IMR-90 (cell line): Measurements from ENCODE around the gene ANKRD63. TPM values are rescaled to one million over a fixed set of nuclear protein-coding genes. Genes with fewer than 3 reads are reported as not detected.

Source experiments
- ATAC-seq: fragments of 200-7000 bp; cut with Tn5 transposase; 2 replicates; pipeline ENCODE4 v1.9.1; 2020; ENCODE audit warnings: low read depth, mild to moderate bottlenecking, moderate library complexity
- BruUV-seq: library from RNA; stranded (reverse); fragments of 400-500 nt; replicated peaks from 2 replicates; lab custom pipeline; 2021; lab: Mats Ljungman, UMichigan
- CTCF ChIA-PET: fragments of 300-600 bp; formaldehyde crosslinking; extraction: SDS; loops from one replicate; lab custom pipeline; 2021; ENCODE audit warnings: antibody characterized with exemption; lab: Yijun Ruan, JAX
- POLR2A ChIA-PET: fragments of 300-600 bp; sonication (Branson Sonifier 250); formaldehyde crosslinking; loops from one replicate; lab custom pipeline; 2022; ENCODE audit warnings: antibody characterized with exemption; ENCODE audit not compliant: unreplicated experiment; lab: Charles Lee
- DNase-seq: peaks from one replicate; pipeline ENCODE4 v3.0.0; 2013
- H2AFZ ChIP-seq: replicated peaks from 2 replicates; pipeline ENCODE3; 2013; ENCODE audit warnings: low read length, mild to moderate bottlenecking; ENCODE audit not compliant: poor library complexity
- H2AK5ac ChIP-seq: 2 replicates; pipeline ENCODE4 v1.6.1; 2013; ENCODE audit warnings: low read depth, low read length, inconsistent platforms
- H2AK9ac ChIP-seq: replicated peaks from 2 replicates; pipeline ENCODE3; 2013; ENCODE audit warnings: mild to moderate bottlenecking, low read depth, low read length, moderate library complexity; ENCODE audit not compliant: poor library complexity
- H2BK120ac ChIP-seq: 2 replicates; pipeline ENCODE4 v1.6.1; 2013; ENCODE audit warnings: low read depth, low read length, inconsistent platforms
- H2BK15ac ChIP-seq: 3 replicates; pipeline ENCODE4 v1.6.1; 2013; ENCODE audit warnings: low read depth, low read length, inconsistent platforms
- H2BK20ac ChIP-seq: 2 replicates; pipeline ENCODE4 v1.6.1; 2013; ENCODE audit warnings: low read depth, mild to moderate bottlenecking, inconsistent platforms, low read length, moderate library complexity
- H2BK5ac ChIP-seq: 2 replicates; pipeline ENCODE4 v1.6.1; 2013; ENCODE audit warnings: mild to moderate bottlenecking, low read depth, low read length, inconsistent platforms; ENCODE audit not compliant: poor library complexity, severe bottlenecking
- H3K14ac ChIP-seq: replicated peaks from 2 replicates; pipeline ENCODE4 v1.6.1; 2013; ENCODE audit warnings: low read depth, low read length, inconsistent platforms
- H3K18ac ChIP-seq: 2 replicates; pipeline ENCODE4 v1.6.1; 2013; ENCODE audit warnings: low read depth, low read length, control low read depth
- H3K23ac ChIP-seq: 2 replicates; pipeline ENCODE4 v1.6.1; 2013; ENCODE audit warnings: low read depth, low read length, inconsistent platforms
- H3K27ac ChIP-seq: 2 replicates; pipeline ENCODE4 v1.5.1; 2013; ENCODE audit warnings: mild to moderate bottlenecking, control low read depth, low read length; ENCODE audit not compliant: insufficient read depth
- H3K27me3 ChIP-seq: 2 replicates; pipeline ENCODE4 v1.6.1; 2013; ENCODE audit warnings: low read length; ENCODE audit not compliant: control insufficient read depth, insufficient read depth
- H3K36me3 ChIP-seq: 2 replicates; pipeline ENCODE4 v1.6.1; 2013; ENCODE audit warnings: low read length, mixed read lengths; ENCODE audit not compliant: control insufficient read depth, insufficient read depth
- H3K4ac ChIP-seq: 2 replicates; pipeline ENCODE4 v1.6.1; 2013; ENCODE audit warnings: low read depth, low read length, inconsistent platforms
- H3K4me1 ChIP-seq: 2 replicates; pipeline ENCODE4 v1.6.1; 2013; ENCODE audit warnings: low read length, mixed read lengths; ENCODE audit not compliant: control insufficient read depth, insufficient read depth
- H3K4me2 ChIP-seq: 2 replicates; pipeline ENCODE4 v1.6.1; 2013; ENCODE audit warnings: low read depth, mild to moderate bottlenecking, control low read depth, low read length, moderate library complexity
- H3K4me3 ChIP-seq: 2 replicates; pipeline ENCODE4 v1.5.1; 2013; ENCODE audit warnings: low read depth, mild to moderate bottlenecking, control low read depth, low read length, moderate library complexity; ENCODE audit not compliant: insufficient read depth
- H3K56ac ChIP-seq: 2 replicates; pipeline ENCODE4 v1.6.1; 2013; ENCODE audit warnings: low read length, inconsistent platforms; ENCODE audit not compliant: insufficient read depth; ENCODE audit errors: extremely low read depth
- H3K79me1 ChIP-seq, 2 experiments: 2 replicates each; pipeline ENCODE4 v1.6.1; 2013; ENCODE audit warnings: low read length in 2 of 2, inconsistent platforms in 1 of 2, low read depth in 1 of 2
- H3K9ac ChIP-seq: 2 replicates; pipeline ENCODE4 v1.6.1; 2013; ENCODE audit warnings: low read depth, low read length, control low read depth
- H3K9me1 ChIP-seq: 2 replicates; pipeline ENCODE4 v1.6.1; 2013; ENCODE audit warnings: low read length, inconsistent platforms; ENCODE audit not compliant: insufficient read depth
- H3K9me3 ChIP-seq: 2 replicates; pipeline ENCODE4 v1.6.1; 2013; ENCODE audit warnings: low read length; ENCODE audit not compliant: control insufficient read depth, insufficient read depth
- H4K20me1 ChIP-seq: 2 replicates; pipeline ENCODE4 v1.6.1; 2013; ENCODE audit warnings: low read length, inconsistent platforms; ENCODE audit not compliant: insufficient read depth
- H4K5ac ChIP-seq: 2 replicates; pipeline ENCODE4 v1.6.1; 2013; ENCODE audit warnings: mild to moderate bottlenecking, low read depth, low read length, control low read depth
- H4K8ac ChIP-seq, 2 experiments: 2 replicates each; pipeline ENCODE4 v1.6.1; 2013; ENCODE audit warnings: low read depth in 2 of 2, low read length in 2 of 2, control low read depth in 1 of 2, inconsistent platforms in 1 of 2
- H4K91ac ChIP-seq: 2 replicates; pipeline ENCODE4 v1.6.1; 2013; ENCODE audit warnings: low read depth, low read length, inconsistent platforms; ENCODE audit not compliant: insufficient read depth
- BHLHE40 ChIP-seq: fragments of 150-350 bp; IDR thresholded peaks from 2 replicates; pipeline ENCODE4 v1.6.1; 2016; ENCODE audit warnings: mild to moderate bottlenecking, low read depth, low read length
- CEBPB ChIP-seq: IDR thresholded peaks from 2 replicates; pipeline ENCODE4 v1.6.1; 2012; ENCODE audit warnings: low read depth, low read length, improper control_type of control experiment
- CHD1 ChIP-seq: IDR thresholded peaks from 2 replicates; pipeline ENCODE4 v1.6.1; 2012; ENCODE audit warnings: low read depth, low read length, improper control_type of control experiment
- FOS ChIP-seq: fragments of 150-350 bp; IDR thresholded peaks from 2 replicates; pipeline ENCODE4 v1.6.1; 2016; ENCODE audit warnings: low read depth, low read length
- MAFK ChIP-seq: IDR thresholded peaks from 2 replicates; pipeline ENCODE4 v1.6.1; 2012; ENCODE audit warnings: low read depth, low read length, improper control_type of control experiment
- MAZ ChIP-seq: IDR thresholded peaks from 2 replicates; pipeline ENCODE4 v1.6.1; 2012; ENCODE audit warnings: low read depth, mild to moderate bottlenecking, low read length, improper control_type of control experiment, moderate library complexity, borderline replicate concordance
- RCOR1 ChIP-seq: IDR thresholded peaks from 2 replicates; pipeline ENCODE4 v1.6.1; 2012; ENCODE audit warnings: mild to moderate bottlenecking, low read length, improper control_type of control experiment; ENCODE audit not compliant: insufficient replicate concordance
- WGBS, 2 experiments: methylation state at CpG; one replicate each; pipeline versions ENCODE4 v1.1.5 to v1.1.7; 2013; ENCODE audit warnings: missing lambda C conversion rate in 2 of 2; ENCODE audit not compliant: insufficient read length in 1 of 2; ENCODE audit errors: extremely low coverage in 2 of 2; 5-methylcytosine and 5-hydroxymethylcytosine counted together
- dilution Hi-C: fragments of 300-500 bp; cut with HindIII; formaldehyde crosslinking; loops from one replicate; pipeline ENCODE4 v1.14.3; 2018; ENCODE audit warnings: low sequenced_read_pairs; ENCODE audit not compliant: unreplicated experiment
- in situ Hi-C: fragments of 300-500 bp; cut with MboI; formaldehyde crosslinking; loops from 3 replicates; pipeline ENCODE4 v1.14.3; 2019; ENCODE audit warnings: low sequenced_read_pairs, inconsistent platforms, mixed read lengths
- intact Hi-C: fragments of 100-400 bp; cut with micrococcal nuclease; formaldehyde crosslinking; loops from 2 replicates; pipeline ENCODE4 v1.10.0; 2022
- polyA plus RNA-seq, 3 experiments: library from polyadenylated mRNA; depleted of rRNA; stranded (reverse); fragments of >200 nt; gene quantifications; 2 replicates each; pipeline ENCODE4 v1.2.3, GENCODE V29; 2012; ENCODE audit warnings: low replicate concordance in 1 of 3
- total RNA-seq: library from RNA; depleted of rRNA; stranded (reverse); fragments of >200 nt; gene quantifications from 2 replicates; pipeline ENCODE4 v1.2.3, GENCODE V29; 2012

Gene ANKRD63
- total and polyA plus RNA-seq, 2 of the 4 experiments (the other 2 are of a cell fraction), result not detected

DNA sequence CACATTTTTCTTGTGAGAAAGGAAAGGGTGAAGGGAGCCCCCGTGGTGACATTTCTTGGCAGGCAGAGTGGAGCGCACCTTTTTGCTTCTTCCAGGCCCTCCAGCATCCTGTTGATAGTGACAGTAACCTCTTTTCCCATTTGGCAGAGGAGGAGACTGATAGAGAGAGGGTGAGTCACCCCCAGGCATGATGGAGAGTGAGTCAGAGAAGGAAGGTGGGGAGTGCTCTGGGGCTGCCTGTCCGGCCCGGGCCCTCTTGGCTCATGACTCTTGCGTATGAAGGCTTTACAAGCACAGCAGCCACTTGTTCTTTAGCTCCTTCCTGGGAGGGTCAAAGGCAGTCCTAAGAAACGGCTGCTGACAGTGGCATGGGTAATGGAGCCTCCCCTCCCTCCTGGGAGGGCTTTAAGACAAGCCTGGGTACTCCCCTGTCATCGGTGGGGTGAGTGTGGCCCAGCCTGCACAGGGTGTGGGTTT is 16.0 kb downstream of the ANKRD63 start:
- Histone ChIP-seq H3K4me3 (no peak overlapping the region), H4K20me1 (no peaks in the 10 kb centered on the region), H4K91ac (peak overlapping the region; percentile 81), H2AK5ac (peak overlapping the region; percentile 85), H3K4me1 (peaks cover 15% of the 10 kb centered on the region), H2BK20ac (peak overlapping the region; percentile 95), H3K14ac (peak overlapping the region; percentile 87), H4K8ac (peak overlapping the region; percentile 30 to 99; a peak in 3 of 4 replicates), H3K9me1 (peaks cover 12% of the 10 kb centered on the region), H2AK9ac (peak overlapping the region; percentile 96), H2AFZ (peak overlapping the region; percentile 99), H4K5ac (peak overlapping the region; percentile 20; the same call in 1 of the 2 replicates), H3K27ac (peak overlapping the region; percentile 41), H2BK120ac (peak overlapping the region; percentile 96), H3K18ac (peak overlapping the region; percentile 12; the same call in 1 of the 2 replicates), H3K9ac (no peak overlapping the region; the same call in 1 of the 2 replicates), H3K27me3 (no peaks in the 10 kb centered on the region), H3K79me1 (no peaks in the 10 kb centered on the region), H3K36me3 (no peaks in the 10 kb centered on the region), H3K56ac (no peak overlapping the region), H3K9me3 (no peaks in the 10 kb centered on the region), H2BK5ac (peak overlapping the region; percentile 74), H3K4ac (peak overlapping the region; percentile 86), H2BK15ac (peak overlapping the region; percentile 53; the same call in 1 of the 3 replicates), H3K4me2 (no peak overlapping the region), H3K23ac (no peak overlapping the region; the same call in 1 of the 2 replicates)
- TF ChIP-seq BHLHE40 (peak; percentile 82), RCOR1 (peak; percentile 95), CEBPB (peak; percentile 76), FOS (peak; percentile 99), MAFK (no peak), CHD1 (no peak), MAZ (peak; percentile 90)
- in situ Hi-C loops (no loop called here), intact Hi-C loops (no loop called here), dilution Hi-C loops (no loop called here)
- CTCF ChIA-PET, result interaction anchor here (0.6 to 1.6 kb wide), 2 partner anchors 49 to 217 kb away, joined by 4 to 5 read pairs; no protein-coding TSS in a partner anchor
- POLR2A ChIA-PET, result no interaction called here
- peak; percentile 99 for ATAC-seq
- peak; percentile 97 for DNase-seq
- 0% methylated on average over 1 of the region's 7 CpGs; no CpG with 5 or more reads in 1 of the 2 experiments for whole genome bisulfite sequencing, 2 experiments
- BruUV-seq, result no TSS peak
